ENCODE measurements around the gene PRKCB. TPM values are rescaled to one million over a fixed set of nuclear protein-coding genes. Genes with fewer than 3 reads are reported as not detected.

PRKCB gene
- total and polyA plus RNA-seq, 2 of the 8 experiments (the other 6 are each of a cell fraction or from before 2014, with no cell fraction given) = 7.1 to 12.1 TPM

GRCh38 chr16:23871924-23872323 is 36.1 kb downstream of the PRKCB start:
- Histone ChIP-seq H2BK120ac (replicated peaks; ENCODE audit: low read depth, low read length) (no peak overlapping the region), H3K9me3 (ENCODE audit: insufficient read depth in 2 of 2, low read depth in 1 of 2, low read length in 1 of 2) (no peaks in the 10 kb centered on the region), H3K36me3 (ENCODE audit: control insufficient read depth in 2 of 4, insufficient read depth in 4 of 4, low read length in 3 of 4) (no peaks in the 10 kb centered on the region), H2BK20ac (ENCODE audit: low read length) (no peak overlapping the region), H4K8ac (ENCODE audit: extremely low read depth, insufficient read depth, low read length) (no peak overlapping the region), H3K9ac (replicated peaks in 1 of 4; ENCODE audit: extremely low read depth in 1 of 4, low read depth in 3 of 4, low read length in 3 of 4) (no peak overlapping the region), H3K27ac (ENCODE audit: low read depth, low read length) (no peak overlapping the region), H3K4me3 (ENCODE audit: extremely low read depth in 1 of 4, insufficient read depth in 2 of 4, low read depth in 3 of 4, low read length in 4 of 4) (no peak overlapping the region), H3K79me1 (ENCODE audit: low read depth, low read length) (no peaks in the 10 kb centered on the region), H2BK12ac (ENCODE audit: low read depth, low read length) (no peak overlapping the region), H3K27me3 (replicated peaks in 1 of 4; ENCODE audit: control insufficient read depth in 3 of 4, extremely low read depth in 1 of 4, insufficient read depth in 3 of 4, low read length in 3 of 4) (peaks cover 3 to 19% (median 10%) of the 10 kb centered on the region in 4 experiments), H2AFZ (ENCODE audit: low read length) (no peak overlapping the region), H3K79me2 (ENCODE audit: control insufficient read depth in 1 of 2, insufficient read depth in 2 of 2, low read length in 2 of 2) (no peaks in the 10 kb centered on the region), H3K4me1 (replicated peaks in 1 of 4; ENCODE audit: control insufficient read depth in 3 of 4, insufficient read depth in 4 of 4, low read length in 3 of 4) (peaks cover 0 to 2% (median 0%) of the 10 kb centered on the region in 4 experiments; a peak in 2 of 7 replicates), H3K23me2 (ENCODE audit: low read depth, low read length) (no peaks in the 10 kb centered on the region), H3K23ac (ENCODE audit: insufficient read length) (no peak overlapping the region), H4K20me1 (replicated peaks in 1 of 2; ENCODE audit: control insufficient read depth in 1 of 2, insufficient read depth in 2 of 2, low read length in 2 of 2) (no peaks in the 10 kb centered on the region), H3K14ac (ENCODE audit: insufficient read length) (no peak overlapping the region), H2BK5ac (ENCODE audit: low read depth, low read length) (no peak overlapping the region), H3K4me2 (ENCODE audit: insufficient read depth in 1 of 2, low read depth in 2 of 2, low read length in 2 of 2) (no peak overlapping the region), H2BK15ac (ENCODE audit: low read length) (no peak overlapping the region), H4K5ac (ENCODE audit: insufficient read length, low read depth, low read length) (no peak overlapping the region), H3K18ac (ENCODE audit: extremely low read depth, low read length) (no peak overlapping the region), H2AK5ac (ENCODE audit: low read depth, low read length) (no peak overlapping the region), H3K56ac (replicated peaks; ENCODE audit: insufficient read length, low read depth, low read length) (no peak overlapping the region), H3K4ac (replicated peaks; ENCODE audit: insufficient read length, low read depth, low read length) (no peak overlapping the region), H4K91ac (replicated peaks; ENCODE audit: insufficient read length, low read length) (no peak overlapping the region)
- CTCF ChIA-PET (ENCODE audit: partially characterized antibody) = interaction anchor here (0.7 to 3.0 kb wide), 6 partner anchors 11 to 165 kb away, joined by 3 to 12 read pairs (median 7); no protein-coding TSS in a partner anchor
- DNase-seq (ENCODE audit: low read depth in 1 of 2, low spot score in 2 of 2) (no peak), FAIRE-seq (no peak)
- POLR2A ChIA-PET (ENCODE audit: partially characterized antibody) = no interaction called here
- 91% methylated on average over 3 of the region's 3 CpGs; no CpG with 5 or more reads in 1 of the 2 experiments for WGBS, 2 experiments (ENCODE audit: extremely low coverage in 1 of 2, insufficient coverage in 1 of 2, insufficient read length in 1 of 2, insufficient replicate concordance in 2 of 2, low coverage in 1 of 2, low lambda C conversion rate in 2 of 2, missing lambda C conversion rate in 1 of 2)
- TF ChIP-seq GABPA (IDR thresholded peaks at IDR 0.05; ENCODE audit: borderline replicate concordance, insufficient read depth, low read length) (no peak), RAD21 (IDR thresholded peaks at IDR 0.05 in 1 of 2, conservative IDR thresholded peaks at IDR 0.05 in 1 of 2; ENCODE audit: low read depth in 2 of 2, low read length in 2 of 2) (no peak)
